ENCODE data around the gene MYOM1.

DNA sequence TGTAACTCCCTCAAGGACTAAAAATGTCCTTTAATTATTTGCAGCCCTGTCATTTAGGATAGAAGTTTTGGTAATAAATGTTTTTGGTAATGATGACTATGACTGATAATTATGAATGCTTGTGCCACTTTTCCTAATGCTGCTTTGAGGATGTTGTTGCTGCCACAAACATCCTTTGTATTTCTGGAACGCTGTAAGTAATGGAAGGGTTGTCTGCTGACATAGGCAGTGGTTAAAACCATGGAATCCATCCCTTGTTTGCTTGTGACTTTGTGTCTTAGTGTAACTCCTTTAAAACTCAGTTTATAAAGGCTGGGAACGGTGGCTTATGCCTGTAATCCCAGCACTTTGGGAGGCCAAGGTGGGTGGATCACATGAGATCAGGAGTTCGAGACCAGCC lies 187.0 kb downstream of the MYOM1 start:
- TF ChIP-seq CTCF (IDR thresholded peaks at IDR 0.05) (no peak), POLR2A (IDR thresholded peaks at IDR 0.05) (no peak)

Measured in uterus (tissue), 2 donors.